K562 (cell line): ENCODE measurements around the gene CABP4. TPM values are rescaled to one million over a fixed set of nuclear protein-coding genes. Genes with fewer than 3 reads are reported as not detected.

Experiments used
- CBX3 ChIP-seq, 2 experiments: IDR thresholded peaks; 1 replicate in 1 of 2; 2 replicates in 1 of 2; pipeline ENCODE4 v1.6.1; 2012; ENCODE audit warnings: inconsistent platforms in 2 of 2, low read length in 2 of 2, borderline replicate concordance in 1 of 2, control low read depth in 1 of 2
- ELF1 ChIP-seq: fragments of 200-800 bp; sonication (Bioruptor generic); IDR thresholded peaks from 2 replicates; pipeline ENCODE4 v1.6.1; 2016; ENCODE audit warnings: missing genetic modification characterization, missing compliant biosample characterization
- MEF2A ChIP-seq: IDR thresholded peaks from 2 replicates; pipeline ENCODE4 v1.6.1; 2011; ENCODE audit warnings: low read depth, mild to moderate bottlenecking, low read length, moderate library complexity; ENCODE audit not compliant: control insufficient read depth
- NR4A1 ChIP-seq, 2 experiments: fragments of 250-450 bp in 1 of 2; fragments of 450-650 bp in 1 of 2; sonication (Bioruptor Pico) in 1 of 2; IDR thresholded peaks; 2 replicates each; pipeline versions ENCODE4 v1.4.0 to v1.6.1; 2016 to 2020; ENCODE audit warnings: mild to moderate bottlenecking in 2 of 2, missing compliant biosample characterization in 1 of 2, missing genetic modification characterization in 1 of 2, moderate library complexity in 1 of 2
- PCBP1 ChIP-seq: fragments of 200-400 bp; formaldehyde crosslinking; IDR thresholded peaks from 2 replicates; pipeline ENCODE4 v1.6.1; 2018; ENCODE audit warnings: mild to moderate bottlenecking, low read depth, low read length; ENCODE audit not compliant: poor library complexity, severe bottlenecking
- PHF8 ChIP-seq: fragments of 200-600 bp; sonication (generic); IDR thresholded peaks from 2 replicates; pipeline ENCODE4 v1.6.1; 2012; ENCODE audit warnings: mixed run types, mild to moderate bottlenecking, inconsistent platforms, low read length, moderate library complexity, borderline replicate concordance
- RFX5 ChIP-seq: IDR thresholded peaks from 2 replicates; pipeline ENCODE4 v1.6.1; 2011; ENCODE audit warnings: low read depth, mild to moderate bottlenecking, improper control_type of control experiment, low read length
- RFX7 ChIP-seq: fragments of 250-450 bp; sonication (Bioruptor Pico); IDR thresholded peaks from 2 replicates; pipeline ENCODE4 v1.5.1; 2021; ENCODE audit warnings: mild to moderate bottlenecking
- ZNF140 ChIP-seq: fragments of 250-450 bp; sonication (Bioruptor Pico); IDR thresholded peaks from 2 replicates; pipeline ENCODE4 v1.8.0; 2021; ENCODE audit warnings: moderate library complexity, mild to moderate bottlenecking, inconsistent platforms
- ZNF197 ChIP-seq: fragments of 200-800 bp; sonication (Bioruptor generic); IDR thresholded peaks from 2 replicates; pipeline ENCODE4 v1.6.1; 2016; ENCODE audit warnings: low read depth, missing genetic modification characterization, missing compliant biosample characterization
- ZNF311 ChIP-seq: fragments of 250-450 bp; sonication (Bioruptor Pico); IDR thresholded peaks from 2 replicates; pipeline ENCODE4 v1.4.0; 2020; ENCODE audit warnings: mild to moderate bottlenecking, moderate library complexity
- ZNF778 ChIP-seq: fragments of 450-650 bp; formaldehyde crosslinking; IDR thresholded peaks from 2 replicates; pipeline ENCODE4 v1.4.0; 2020; ENCODE audit warnings: mild to moderate bottlenecking, moderate library complexity
- polyA plus RNA-seq, 8 experiments: library from polyadenylated mRNA; depleted of rRNA in 4 of 8; stranded (reverse) in 5 of 8; unstranded in 3 of 8; fragments of >200 nt; fragmentation: Nextera tagmentation in 2 of 8; fragmentation: Illumina TruSeq in 1 of 8; extraction: Ambion mirVana in 2 of 8; extraction: Trizol in 1 of 8; gene quantifications; 2 replicates each; pipeline versions ENCODE4 v1.2.1 to v1.2.3, GENCODE V29; 2011 to 2014; ENCODE audit warnings: inconsistent platforms in 1 of 8, missing spikeins in 1 of 8
- total RNA-seq, 7 experiments: library from RNA; depleted of rRNA in 6 of 7; stranded (reverse); fragments of >200 nt in 6 of 7; fragmentation: Illumina TruSeq in 2 of 7; extraction: Trizol in 2 of 7; gene quantifications; 2 replicates each; pipeline versions ENCODE4 v1.2.1 to v1.2.3, GENCODE V29; 2011 to 2021; ENCODE audit warnings: low replicate concordance in 1 of 7
- TF ChIP-seq, protein P1 (sequence below): fragments of 450-650 bp; IDR thresholded peaks from 2 replicates; pipeline ENCODE4 v1.6.1; 2017; ENCODE audit warnings: antibody characterized with exemption, mild to moderate bottlenecking
- TF ChIP-seq, protein P2 (sequence below): fragments of 450-650 bp; IDR thresholded peaks from 2 replicates; pipeline ENCODE4 v1.6.1; 2014; ENCODE audit warnings: low read depth, mild to moderate bottlenecking, moderate library complexity, borderline replicate concordance
- TF ChIP-seq, protein P3 (sequence below): fragments of 450-650 bp; formaldehyde crosslinking; IDR thresholded peaks from 2 replicates; pipeline ENCODE4 v1.4.0; 2020; ENCODE audit warnings: mild to moderate bottlenecking
- TF ChIP-seq, protein P4 (sequence below), 2 experiments: IDR thresholded peaks; 2 replicates each; pipeline ENCODE4 v1.6.1; 2011; ENCODE audit warnings: borderline replicate concordance in 1 of 2, control low read depth in 1 of 2, low read depth in 1 of 2, low read length in 1 of 2, mild to moderate bottlenecking in 1 of 2, mixed read lengths in 1 of 2, moderate library complexity in 1 of 2; ENCODE audit not compliant: insufficient read depth in 1 of 2, insufficient read length in 1 of 2, poor library complexity in 1 of 2, severe bottlenecking in 1 of 2; ENCODE audit errors: extremely low read depth in 1 of 2
- TF ChIP-seq, protein P5 (sequence below): sonication (generic); formaldehyde crosslinking; IDR thresholded peaks from 2 replicates; pipeline ENCODE4 v1.8.0; 2022; ENCODE audit warnings: mild to moderate bottlenecking, low read depth, missing genetic modification reagents

The CABP4 gene
- total and polyA plus RNA-seq, 9 of the 15 experiments (the other 6 are each of a cell fraction or from before 2014, with no cell fraction given): 0.11 TPM; not detected in 8

DNA sequence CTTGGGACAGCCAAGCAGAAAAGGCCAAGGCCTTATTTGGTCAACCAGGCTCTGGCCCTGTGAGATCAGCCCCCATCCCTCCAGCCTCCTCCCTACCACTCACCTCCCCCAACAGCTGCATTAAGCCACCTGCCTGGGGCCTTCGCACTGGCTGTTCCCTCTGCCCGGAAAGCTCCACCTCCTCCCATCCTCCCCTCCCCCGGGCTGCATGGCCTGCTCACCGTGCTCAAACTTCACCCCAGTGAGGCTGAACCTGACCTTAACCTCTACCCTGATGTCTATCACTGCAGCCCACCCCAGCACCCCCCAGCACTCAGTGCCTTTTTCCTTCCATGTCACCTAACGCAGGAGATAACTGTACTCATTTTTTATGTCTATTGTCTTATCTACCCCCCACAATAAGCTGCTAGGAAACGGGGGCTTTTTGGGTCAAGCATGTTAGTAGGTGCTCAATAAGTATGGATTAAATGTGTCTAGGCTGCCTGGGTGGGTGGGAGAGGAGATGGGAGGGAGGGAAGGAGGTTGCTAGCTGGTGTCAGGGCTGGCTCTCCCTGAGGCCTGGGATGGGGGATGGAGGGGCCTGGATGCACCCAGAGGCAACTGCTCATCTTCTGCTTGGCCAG, 18.6 kb upstream of the CABP4 start (continued):
- TF ChIP-seq, protein P1, sequence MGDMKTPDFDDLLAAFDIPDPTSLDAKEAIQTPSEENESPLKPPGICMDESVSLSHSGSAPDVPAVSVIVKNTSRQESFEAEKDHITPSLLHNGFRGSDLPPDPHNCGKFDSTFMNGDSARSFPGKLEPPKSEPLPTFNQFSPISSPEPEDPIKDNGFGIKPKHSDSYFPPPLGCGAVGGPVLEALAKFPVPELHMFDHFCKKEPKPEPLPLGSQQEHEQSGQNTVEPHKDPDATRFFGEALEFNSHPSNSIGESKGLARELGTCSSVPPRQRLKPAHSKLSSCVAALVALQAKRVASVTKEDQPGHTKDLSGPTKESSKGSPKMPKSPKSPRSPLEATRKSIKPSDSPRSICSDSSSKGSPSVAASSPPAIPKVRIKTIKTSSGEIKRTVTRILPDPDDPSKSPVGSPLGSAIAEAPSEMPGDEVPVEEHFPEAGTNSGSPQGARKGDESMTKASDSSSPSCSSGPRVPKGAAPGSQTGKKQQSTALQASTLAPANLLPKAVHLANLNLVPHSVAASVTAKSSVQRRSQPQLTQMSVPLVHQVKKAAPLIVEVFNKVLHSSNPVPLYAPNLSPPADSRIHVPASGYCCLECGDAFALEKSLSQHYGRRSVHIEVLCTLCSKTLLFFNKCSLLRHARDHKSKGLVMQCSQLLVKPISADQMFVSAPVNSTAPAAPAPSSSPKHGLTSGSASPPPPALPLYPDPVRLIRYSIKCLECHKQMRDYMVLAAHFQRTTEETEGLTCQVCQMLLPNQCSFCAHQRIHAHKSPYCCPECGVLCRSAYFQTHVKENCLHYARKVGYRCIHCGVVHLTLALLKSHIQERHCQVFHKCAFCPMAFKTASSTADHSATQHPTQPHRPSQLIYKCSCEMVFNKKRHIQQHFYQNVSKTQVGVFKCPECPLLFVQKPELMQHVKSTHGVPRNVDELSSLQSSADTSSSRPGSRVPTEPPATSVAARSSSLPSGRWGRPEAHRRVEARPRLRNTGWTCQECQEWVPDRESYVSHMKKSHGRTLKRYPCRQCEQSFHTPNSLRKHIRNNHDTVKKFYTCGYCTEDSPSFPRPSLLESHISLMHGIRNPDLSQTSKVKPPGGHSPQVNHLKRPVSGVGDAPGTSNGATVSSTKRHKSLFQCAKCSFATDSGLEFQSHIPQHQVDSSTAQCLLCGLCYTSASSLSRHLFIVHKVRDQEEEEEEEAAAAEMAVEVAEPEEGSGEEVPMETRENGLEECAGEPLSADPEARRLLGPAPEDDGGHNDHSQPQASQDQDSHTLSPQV: 0 out of 2 replicates have a peak, but pooled peaks have one; percentile 32
- TF ChIP-seq NR4A1 (CRISPR knock-in tag; IDR thresholded peaks at IDR 0.05) (no peak), NR4A1 (tag; IDR thresholded peaks at IDR 0.05) (no peak), CBX3 (IDR thresholded peaks at IDR 0.05; ENCODE audit: borderline replicate concordance in 1 of 2, low read length in 2 of 2) (peak in 1 of 2 experiments; percentile 78; a peak in 1 of 3 replicates), ZNF778 (no peak), PHF8 (no peak), RFX7 (CRISPR knock-in tag) (no peak), ZNF197 (CRISPR knock-in tag) (no peak), ZNF140 (CRISPR knock-in tag) (no peak), RFX5 (no peak), ELF1 (tag) (no peak), MEF2A (no peak), ZNF311 (CRISPR knock-in tag) (no peak), PCBP1 (no peak)
- TF ChIP-seq, protein P2, sequence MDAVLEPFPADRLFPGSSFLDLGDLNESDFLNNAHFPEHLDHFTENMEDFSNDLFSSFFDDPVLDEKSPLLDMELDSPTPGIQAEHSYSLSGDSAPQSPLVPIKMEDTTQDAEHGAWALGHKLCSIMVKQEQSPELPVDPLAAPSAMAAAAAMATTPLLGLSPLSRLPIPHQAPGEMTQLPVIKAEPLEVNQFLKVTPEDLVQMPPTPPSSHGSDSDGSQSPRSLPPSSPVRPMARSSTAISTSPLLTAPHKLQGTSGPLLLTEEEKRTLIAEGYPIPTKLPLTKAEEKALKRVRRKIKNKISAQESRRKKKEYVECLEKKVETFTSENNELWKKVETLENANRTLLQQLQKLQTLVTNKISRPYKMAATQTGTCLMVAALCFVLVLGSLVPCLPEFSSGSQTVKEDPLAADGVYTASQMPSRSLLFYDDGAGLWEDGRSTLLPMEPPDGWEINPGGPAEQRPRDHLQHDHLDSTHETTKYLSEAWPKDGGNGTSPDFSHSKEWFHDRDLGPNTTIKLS: no peak
- TF ChIP-seq, protein P3, sequence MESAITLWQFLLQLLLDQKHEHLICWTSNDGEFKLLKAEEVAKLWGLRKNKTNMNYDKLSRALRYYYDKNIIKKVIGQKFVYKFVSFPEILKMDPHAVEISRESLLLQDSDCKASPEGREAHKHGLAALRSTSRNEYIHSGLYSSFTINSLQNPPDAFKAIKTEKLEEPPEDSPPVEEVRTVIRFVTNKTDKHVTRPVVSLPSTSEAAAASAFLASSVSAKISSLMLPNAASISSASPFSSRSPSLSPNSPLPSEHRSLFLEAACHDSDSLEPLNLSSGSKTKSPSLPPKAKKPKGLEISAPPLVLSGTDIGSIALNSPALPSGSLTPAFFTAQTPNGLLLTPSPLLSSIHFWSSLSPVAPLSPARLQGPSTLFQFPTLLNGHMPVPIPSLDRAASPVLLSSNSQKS (CRISPR knock-in tag): no peak
- TF ChIP-seq, protein P4, sequence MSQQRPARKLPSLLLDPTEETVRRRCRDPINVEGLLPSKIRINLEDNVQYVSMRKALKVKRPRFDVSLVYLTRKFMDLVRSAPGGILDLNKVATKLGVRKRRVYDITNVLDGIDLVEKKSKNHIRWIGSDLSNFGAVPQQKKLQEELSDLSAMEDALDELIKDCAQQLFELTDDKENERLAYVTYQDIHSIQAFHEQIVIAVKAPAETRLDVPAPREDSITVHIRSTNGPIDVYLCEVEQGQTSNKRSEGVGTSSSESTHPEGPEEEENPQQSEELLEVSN (IDR thresholded peaks at IDR 0.05; ENCODE audit: borderline replicate concordance in 1 of 2, extremely low read depth in 1 of 2, insufficient read depth in 1 of 2, insufficient read length in 1 of 2, low read depth in 1 of 2, low read length in 1 of 2, poor library complexity in 1 of 2, severe bottlenecking in 1 of 2): peak; percentile 18 to 50
- TF ChIP-seq, protein P5, sequence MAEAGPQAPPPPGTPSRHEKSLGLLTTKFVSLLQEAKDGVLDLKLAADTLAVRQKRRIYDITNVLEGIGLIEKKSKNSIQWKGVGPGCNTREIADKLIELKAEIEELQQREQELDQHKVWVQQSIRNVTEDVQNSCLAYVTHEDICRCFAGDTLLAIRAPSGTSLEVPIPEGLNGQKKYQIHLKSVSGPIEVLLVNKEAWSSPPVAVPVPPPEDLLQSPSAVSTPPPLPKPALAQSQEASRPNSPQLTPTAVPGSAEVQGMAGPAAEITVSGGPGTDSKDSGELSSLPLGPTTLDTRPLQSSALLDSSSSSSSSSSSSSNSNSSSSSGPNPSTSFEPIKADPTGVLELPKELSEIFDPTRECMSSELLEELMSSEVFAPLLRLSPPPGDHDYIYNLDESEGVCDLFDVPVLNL: no peak
